Colon (tissue), 2 donors: ENCODE measurements around the gene KRTAP2-2.
"Not testable (repeated sequence)": the region's sequence is repeated elsewhere in the genome, so short reads cannot be mapped to it uniquely, and the experiment has no call there.

Source experiments
- FAIRE-seq: peaks from 2 replicates; lab custom pipeline; 2012; peaks lifted over from hg19 to GRCh38; lab: Jason Lieb, UNC
- donor health status: control.
- donor health status: control.

The KRTAP2-2 gene, protein sequence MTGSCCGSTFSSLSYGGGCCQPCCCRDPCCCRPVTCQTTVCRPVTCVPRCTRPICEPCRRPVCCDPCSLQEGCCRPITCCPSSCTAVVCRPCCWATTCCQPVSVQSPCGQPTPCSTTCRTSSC

DNA sequence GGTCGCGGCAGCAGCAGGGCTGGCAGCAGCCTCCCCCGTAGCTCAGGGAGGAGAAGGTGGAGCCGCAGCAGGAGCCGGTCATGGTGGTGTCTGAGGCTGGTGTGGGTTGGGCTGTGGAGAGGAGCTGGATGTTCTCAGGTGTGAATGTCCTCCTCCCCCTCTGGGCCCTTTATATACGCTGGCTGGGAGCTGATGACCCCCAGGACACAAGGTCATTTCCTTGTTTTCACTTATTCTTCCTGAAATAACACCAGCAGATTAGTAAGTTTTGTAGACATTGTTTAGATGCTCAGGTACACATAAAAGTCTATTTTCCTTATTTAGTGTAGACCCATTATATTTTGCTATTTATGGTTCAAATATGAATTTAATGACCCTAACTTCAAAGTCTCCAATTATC lies at the start of gene KRTAP2-2:
Gene KRTAP2-2 (minus strand): TSS at position 101 of the 400 bp plus-strand sequence. CDS start 19 bp downstream, at position 82.
- not testable (repeated sequence) for FAIRE-seq

DNA sequence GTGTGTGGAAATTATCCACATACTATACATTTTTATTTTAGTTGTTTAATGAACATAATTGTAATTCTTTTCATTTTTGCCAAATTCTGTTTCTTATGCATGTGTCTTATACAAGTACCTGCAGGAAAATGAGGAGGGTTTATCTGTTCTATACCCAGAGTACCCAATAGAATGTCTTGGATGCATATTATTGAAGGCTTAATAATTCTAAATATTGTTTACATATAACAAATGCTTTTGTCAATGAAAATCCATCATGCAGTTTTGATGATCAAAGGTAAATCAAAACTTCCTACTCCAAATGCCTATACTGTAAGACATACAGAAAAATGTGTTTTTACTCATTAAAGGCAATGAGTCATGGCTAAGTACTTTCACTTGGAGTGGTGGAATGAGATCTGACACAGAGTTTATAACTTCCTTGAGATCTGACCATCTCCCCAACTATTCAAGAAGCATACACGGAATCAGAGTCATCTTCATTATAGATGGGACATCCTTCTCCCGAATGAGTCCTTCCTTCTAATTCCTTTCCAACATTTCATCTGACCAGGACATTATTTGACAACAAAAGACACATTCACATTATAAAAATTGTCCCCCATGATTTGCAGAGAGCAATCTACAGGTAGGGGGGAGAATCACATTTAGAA lies 49.5 kb upstream of the KRTAP2-2 start:
- peak; percentile 36 for FAIRE-seq

DNA sequence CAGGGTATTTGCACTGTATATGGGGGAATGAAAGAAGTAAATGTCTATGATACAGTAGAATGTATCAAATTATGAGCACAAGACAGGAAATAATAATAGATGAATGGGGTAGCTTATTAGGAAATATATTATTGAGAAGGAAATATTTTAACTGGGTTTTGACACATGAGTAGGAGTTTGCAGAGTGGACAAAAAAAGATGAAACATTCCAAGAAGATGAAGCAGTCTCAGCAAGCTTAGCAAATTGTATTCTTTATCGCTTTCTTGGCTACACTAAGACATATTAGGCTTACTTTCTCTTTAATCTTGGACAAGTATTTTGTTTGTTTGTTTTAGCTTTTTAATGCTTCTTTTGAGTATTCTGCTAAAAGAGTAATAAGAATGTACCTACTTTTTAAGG lies 48.9 kb upstream of the KRTAP2-2 start:
- FAIRE-seq = no peak

DNA sequence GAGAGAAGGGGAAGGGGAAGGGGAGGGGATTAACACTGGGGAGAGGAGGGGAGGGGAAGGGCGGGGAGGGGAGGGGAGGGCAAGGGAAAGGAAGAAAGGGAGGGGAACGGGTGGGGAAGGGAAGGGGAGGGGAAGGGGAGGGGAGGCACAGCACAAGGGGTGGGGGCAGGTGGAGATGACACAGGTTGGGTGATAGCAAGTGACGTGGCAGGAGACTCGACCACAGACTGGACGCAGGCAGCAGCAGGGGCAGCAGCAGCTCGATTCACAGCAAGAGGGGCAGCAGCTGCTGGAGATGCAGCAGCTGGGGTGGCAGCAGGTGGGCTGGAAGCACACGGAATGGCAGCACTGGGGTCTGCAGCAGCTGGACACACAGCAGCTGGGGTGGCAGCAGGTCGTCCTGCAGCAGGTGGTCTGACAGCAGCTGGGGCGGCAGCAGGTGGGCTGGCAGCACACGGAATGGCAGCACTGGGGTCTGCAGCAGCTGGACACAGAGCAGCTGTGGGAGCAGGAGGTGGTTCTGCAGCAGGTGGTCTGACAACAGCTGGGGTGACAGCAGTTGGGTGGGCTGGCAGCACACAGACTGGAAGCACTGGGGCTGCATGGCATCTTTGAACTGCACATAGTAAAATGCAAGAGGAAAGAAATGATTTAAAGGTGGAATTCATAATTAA lies 46.7 kb upstream of the KRTAP2-2 start, which contains the start of gene KRTAP4-16:
Gene KRTAP4-16 (minus strand): TSS at position 624 of the 674 bp plus-strand sequence. CDS start 0 bp downstream, at position 624.
- no peak for FAIRE-seq

DNA sequence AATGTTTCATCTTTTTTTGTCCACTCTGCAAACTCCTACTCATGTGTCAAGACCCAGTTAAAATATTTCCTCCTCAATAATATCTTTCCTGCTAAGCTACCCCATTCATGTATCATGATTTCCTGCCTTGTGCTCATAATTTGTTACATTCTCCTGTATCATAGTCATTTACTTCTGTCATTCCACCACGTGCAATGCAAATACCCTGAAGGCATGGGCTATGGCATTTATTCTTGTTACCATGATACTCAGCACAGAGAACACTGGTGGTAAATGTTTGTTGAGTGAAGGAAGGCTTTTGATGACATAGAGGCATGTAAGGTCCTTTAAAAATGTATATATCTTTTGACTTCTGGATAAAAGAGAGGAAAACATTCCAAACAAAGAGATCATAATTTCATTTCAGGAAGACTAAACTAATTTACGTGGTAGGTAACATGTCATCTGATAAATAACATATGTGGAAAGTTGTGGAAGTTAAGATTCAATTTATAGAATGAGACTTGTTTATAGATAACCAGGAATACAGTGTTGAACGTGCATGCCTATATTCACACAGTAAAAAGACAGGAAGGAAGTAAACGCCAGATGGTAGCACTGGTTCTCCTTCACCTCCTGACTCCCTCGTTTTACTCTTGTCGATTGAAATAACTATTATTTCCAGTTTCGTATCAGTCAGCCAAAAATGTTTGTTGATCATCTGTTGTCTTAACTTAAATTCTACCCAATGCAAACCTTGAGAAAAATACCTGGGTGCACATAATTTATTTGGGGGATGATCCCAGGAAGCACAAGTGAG lies 44.9 kb upstream of the KRTAP2-2 start:
- FAIRE-seq = not testable (repeated sequence)

DNA sequence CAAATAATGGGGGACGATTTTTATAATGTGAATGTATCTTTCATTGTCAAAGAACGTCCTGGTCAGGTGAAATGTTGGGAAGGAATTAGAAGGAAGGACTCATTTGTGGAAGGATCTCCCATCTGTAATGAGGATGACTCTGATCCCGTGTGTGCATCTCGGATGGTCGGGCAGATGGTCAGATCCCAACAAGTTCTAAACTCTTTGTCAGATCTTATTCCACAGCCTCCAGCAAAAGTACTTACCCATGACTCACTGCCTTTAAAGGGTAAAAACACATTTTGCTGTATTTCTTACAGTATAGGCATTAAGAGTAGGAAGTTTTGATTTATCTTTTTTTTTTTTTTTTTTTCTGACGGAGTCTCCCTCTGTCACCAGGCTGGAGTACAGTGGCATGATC lies 43.5 kb upstream of the KRTAP2-2 start:
- no peak for FAIRE-seq

DNA sequence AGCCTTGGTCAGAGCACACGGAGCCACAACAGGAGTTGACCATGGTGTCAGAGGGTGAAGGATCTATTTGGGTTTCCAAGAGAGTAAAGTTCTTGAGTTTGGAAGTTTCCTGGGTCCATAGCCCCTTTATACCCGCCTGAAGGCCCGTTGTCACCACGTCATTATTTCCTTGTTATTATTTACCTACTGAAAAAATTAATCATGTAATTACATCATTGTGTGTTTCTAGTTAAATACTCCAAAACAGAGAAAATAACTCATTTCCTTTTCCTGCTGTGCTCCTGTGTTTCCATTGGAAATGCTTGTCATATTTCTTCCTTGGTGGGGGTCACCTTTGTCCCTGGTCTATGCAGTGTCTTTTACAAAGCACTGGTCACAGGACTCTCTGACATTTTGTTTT lies 43.0 kb upstream of the KRTAP2-2 start, which contains the start of gene KRTAP4-8:
Gene KRTAP4-8 (minus strand): TSS at position 101 of the 400 bp plus-strand sequence. CDS start 58 bp downstream, at position 43.
- FAIRE-seq = no peak

DNA sequence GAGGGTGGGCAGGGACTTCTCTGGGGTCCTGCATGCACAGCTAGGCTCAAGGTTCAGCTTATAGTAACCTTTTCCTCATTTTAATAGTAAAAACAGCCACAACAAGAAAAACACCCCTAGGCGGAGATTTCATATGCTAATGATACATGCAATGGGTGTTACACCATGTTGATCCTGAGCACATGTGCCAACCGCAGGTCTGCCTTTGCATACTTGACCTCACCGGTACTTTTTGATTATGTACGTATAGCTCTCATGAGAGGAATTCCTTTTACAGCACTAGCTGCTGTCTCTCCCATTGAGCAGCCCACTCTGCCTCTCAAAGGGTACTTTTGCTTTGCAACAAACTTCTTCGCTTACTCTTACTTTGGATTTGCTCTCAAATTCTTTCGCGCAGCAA lies 41.0 kb upstream of the KRTAP2-2 start:
- no peak for FAIRE-seq

DNA sequence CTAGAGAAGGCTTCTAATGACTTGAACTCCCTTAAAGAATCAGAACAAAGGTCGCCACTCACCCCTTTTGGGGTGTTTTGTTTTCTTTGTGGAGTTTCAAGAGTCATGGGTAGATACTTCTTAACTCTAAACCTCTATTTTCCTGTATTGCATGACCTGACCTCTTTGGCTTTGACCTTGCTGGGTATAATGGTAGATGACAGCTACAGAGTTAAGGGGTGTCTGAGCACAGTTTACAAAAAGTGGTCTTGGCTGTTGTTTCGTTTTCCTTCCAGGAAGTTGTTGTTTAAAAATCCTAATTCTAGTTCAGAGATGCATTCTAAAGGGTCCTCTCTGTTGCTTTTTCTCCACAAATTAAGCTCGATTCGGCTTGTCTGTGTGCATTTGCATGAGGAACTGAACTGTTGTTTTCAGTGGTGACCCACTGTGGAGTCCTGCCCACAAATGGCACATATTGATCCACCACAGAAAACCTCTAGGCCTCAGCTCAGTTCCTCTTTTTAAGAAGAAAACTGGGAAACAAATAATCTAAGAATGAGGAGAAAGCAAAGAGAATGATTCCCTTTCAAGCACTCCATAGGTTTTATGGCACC lies 33.8 kb upstream of the KRTAP2-2 start:
- not testable (repeated sequence) for FAIRE-seq

DNA sequence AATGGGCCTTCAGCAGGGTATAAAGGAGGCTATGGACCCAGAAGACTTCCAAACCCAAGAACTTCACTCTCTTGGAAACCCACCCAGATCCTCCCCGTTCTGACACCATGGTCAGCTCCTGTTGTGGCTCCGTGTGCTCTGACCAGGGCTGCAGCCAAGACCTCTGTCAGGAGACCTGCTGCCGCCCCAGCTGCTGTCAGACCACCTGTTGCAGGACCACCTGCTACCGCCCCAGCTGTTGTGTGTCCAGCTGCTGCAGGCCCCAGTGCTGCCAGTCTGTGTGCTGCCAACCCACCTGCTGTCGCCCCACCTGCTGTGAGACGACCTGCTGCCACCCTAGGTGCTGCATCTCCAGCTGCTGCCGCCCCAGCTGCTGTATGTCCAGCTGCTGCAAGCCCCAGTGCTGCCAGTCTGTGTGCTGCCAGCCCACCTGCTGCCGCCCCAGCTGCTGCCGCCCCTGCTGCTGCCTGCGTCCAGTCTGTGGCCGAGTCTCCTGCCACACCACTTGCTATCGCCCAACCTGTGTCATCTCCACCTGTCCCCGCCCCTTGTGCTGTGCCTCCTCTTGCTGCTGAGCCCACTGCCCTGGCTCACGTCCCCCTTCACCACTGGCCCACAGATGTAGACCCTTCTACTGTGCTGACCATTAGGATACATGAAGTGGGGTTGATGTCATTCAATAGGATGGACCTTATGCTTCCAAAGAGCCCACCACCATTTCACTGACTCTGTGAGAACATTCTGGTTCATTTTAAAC lies 29.2 kb upstream of the KRTAP2-2 start, which contains the start of gene KRTAP4-7:
Gene KRTAP4-7 (plus strand): TSS at position 51 of the 757 bp plus-strand sequence. CDS start 57 bp downstream, at position 108.
- FAIRE-seq = not testable (repeated sequence)

DNA sequence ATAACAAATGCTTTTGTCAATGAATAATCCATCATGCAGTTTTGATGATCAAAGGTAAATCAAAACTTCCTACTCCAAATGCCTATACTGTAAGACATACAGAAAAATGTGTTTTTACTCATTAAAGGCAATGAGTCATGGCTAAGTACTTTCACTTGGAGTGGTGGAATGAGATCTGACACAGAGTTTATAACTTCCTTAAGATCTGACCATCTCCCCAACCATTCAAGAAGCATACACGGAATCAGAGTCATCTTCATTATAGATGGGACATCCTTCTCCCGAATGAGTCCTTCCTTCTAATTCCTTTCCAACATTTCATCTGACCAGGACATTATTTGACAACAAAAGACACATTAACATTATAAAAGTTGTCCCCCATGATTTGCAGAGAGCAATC lies 28.4 kb upstream of the KRTAP2-2 start:
- FAIRE-seq = not testable (repeated sequence)

DNA sequence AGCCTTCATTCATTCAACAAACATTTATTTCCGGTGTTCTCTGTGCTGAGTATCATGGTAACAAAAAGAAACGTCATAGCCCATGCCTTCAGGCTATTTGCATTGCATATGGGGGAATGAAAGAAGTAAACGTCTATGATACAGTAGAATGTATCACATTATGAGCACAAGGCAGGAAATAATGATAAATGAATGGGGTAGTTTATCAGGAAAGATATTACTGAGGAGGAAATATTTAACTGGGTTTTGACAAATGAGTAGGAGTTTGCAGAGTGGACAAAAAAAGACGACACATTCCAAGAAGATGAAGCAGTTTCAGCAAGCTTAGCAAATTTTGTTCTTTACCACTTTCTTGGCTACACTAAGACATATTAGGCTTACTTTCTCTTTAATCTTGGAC lies 27.6 kb upstream of the KRTAP2-2 start:
- no peak for FAIRE-seq

DNA sequence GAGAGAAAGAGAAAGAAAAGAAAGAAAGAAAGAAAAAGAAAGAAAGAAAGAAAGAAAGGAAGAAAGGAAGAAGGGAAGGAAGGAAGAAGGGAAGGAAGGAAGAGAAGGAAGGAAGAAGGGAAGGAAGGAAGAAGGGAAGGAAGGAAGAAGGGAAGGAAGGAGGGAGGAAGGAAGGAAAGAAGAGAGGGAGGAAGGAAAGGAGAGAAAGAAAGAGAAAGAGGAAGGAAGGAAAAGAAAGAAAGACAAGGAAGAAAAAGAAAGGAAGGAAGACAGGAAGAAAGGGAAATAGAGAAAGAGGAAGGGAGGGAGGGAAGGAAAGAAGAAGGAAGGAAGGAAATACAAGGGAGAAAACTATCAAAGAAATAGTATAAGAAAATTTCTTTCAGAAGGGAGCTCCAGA lies 21.8 kb upstream of the KRTAP2-2 start:
- no peak for FAIRE-seq

DNA sequence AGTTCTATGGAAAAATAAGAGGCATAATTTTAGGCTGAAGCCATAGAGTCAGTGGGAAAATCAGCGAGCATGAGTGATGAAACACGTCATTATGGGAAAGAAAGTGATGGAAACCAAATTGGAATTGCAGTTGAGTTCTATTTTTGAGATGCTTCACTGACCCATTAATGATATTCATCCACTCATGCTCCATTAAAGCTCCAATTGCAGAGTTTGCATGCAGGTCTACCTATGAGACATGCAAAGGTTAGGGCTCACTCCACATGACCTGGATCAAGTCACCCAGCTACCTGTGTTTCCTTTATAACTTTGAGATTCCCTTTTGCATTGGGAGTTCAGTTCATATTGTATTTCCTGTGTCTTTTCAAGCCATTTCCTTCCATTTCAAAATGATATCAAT lies 18.6 kb upstream of the KRTAP2-2 start:
- no peak for FAIRE-seq

DNA sequence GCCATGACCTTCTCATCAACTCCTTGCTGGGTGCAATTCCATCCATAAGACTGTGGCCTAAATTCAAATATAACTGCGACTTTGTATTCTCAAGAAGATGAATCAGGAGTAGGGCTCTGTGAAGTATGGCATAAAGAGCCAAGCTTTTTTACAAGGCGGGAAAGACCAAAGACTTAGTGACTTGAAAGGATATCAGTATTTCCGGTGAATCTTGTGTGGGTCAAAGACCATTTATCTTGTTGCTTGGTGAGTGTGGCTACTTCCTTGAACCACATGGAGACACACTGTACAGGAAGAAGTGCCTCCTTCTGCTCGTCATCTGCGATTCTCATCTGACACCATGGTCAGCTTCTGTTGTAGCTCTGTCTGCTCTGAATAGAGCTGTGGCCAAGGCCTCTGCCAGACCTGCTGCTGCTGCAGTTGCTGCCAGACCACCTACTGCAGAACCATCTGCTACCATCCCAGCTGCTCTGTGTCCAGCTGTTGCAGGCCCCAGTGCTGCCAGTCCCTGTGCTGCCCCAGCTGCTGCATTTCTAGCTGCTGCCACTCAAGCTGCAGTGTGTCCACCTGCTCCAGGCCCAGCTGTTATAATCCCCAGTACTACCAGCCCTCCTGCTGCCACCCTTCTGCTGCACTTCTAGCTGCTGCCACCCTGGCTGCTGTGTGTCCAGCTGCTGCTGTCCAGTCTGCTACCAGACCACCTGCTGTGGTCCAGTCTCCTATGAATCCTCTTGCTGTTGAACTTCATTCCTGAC lies 16.8 kb upstream of the KRTAP2-2 start:
- FAIRE-seq = no peak

DNA sequence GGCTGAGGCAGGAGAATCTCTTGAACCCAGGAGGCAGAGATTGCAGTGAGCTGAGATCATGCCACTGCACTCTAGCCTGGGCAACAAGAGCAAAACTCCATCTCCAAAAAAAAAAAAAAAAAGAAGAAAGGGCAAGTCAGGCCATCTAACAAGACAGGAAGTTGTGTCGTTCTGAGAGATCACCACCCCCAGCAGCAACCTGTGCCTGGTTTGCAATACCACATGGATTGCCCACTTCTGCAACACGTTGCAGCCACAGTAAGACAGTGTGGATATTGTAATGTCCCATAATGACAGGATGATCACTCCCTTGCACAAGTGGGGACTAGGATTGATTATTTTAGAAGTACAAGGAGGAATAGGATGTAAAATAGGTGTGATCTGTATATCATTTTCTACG lies 14.0 kb upstream of the KRTAP2-2 start:
- no peak for FAIRE-seq

DNA sequence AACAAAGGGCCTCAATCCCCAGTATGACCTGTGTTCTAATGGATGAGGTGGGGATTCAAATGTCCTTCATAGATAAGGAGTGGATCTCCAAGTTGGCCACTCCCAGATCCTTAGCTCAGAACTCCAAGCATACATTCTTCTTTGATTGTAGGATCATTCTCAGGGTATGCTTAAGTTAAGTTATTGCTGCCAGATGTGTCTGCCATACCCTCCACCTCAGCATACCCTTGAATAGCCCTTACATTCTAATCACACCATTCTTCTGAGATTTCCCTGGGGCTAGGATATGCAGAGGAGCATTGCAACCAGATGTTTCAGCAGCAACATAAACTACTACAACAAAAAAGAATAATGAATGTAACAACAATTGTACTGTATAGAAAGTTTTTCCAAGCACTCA lies 12.3 kb upstream of the KRTAP2-2 start:
- no peak for FAIRE-seq

DNA sequence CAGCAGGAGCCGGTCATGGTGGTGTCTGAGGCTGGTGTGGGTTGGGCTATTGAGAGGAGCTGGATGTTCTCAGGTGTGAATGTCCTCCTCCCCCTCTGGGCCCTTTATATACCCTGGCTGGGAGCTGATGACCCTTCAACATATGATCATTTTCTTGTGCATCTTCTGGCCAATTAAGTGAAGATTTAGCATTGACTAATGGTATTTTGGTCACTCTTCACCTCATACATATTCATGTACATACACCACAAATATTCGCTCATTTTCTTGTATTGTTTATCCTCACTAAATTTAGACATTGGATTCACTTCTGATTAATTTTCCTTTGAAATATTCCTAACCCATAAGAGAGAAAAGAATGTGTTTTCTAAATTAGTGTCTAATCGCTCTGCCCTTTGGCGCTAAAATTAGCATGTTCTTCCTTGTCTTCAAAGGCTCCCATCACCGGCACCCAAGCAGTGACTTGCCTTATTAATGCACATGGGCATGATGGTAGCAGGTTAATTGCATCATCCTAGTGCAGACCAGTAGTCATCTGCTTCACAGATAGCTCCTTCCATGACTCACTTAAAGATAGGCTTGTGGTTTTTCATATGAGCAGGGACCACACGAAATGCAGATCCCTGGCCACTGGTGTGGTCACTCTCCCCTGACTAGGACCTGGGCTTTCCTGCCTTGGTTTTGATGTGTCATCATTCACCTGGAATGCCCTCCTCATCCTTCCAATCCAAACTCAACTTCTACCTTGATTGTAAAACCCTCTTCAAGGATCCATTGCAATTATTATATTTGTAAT lies 11.0 kb upstream of the KRTAP2-2 start, which contains the start of gene KRTAP2-4:
Gene KRTAP2-4 (minus strand): TSS at position 51 of the 796 bp plus-strand sequence. CDS start 34 bp downstream, at position 17.
- no peak for FAIRE-seq

DNA sequence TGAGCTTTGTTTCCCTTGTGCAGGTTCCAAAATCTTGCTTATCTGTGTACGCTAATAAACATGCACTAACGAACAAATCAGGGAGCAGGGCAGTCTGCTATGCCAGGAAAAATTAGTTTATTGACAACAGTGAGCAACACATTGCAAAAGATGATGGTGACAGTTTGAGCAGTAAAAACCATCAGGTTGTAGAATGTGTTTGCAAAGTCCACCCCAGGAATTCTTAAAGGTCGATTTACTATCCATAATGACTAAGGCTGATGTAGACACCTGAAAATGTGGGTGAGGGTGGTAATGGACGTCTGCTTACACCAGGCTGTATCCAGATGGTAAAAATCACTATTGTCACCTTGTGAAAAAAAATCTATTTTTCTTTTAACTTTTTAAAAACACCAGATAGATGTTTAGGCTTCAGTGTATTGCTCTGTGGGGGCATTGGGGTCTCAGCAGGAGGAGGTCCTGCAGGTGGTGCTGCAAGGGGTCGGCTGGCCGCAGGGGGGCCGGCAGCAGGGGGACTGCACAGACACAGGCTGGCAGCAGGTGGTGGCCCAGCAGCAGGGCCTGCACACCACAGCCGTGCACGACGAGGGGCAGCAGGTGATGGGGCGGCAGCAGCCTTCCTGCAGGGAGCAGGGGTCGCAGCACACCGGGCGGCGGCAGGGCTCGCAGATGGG lies 10.1 kb upstream of the KRTAP2-2 start:
- FAIRE-seq = not testable (repeated sequence)
